GM23338 (cell line): ENCODE results near the gene AGER. TPM values are rescaled to one million over a fixed set of nuclear protein-coding genes. Genes with fewer than 3 reads are reported as not detected.

ENCODE experiments used
- ATAC-seq: fragments of 200-7000 bp; cut with Tn5 transposase; 3 replicates; pipeline ENCODE4 v1.9.1; 2020
- DNase-seq: peaks from one replicate; pipeline ENCODE4 v3.0.0-alpha.2; 2015; ENCODE audit warnings: low spot score
- H2AFZ ChIP-seq: fragments of 200-600 bp; sonication (generic); 2 replicates; pipeline ENCODE4 v1.8.0; 2016; ENCODE audit warnings: antibody characterized with exemption, mild to moderate bottlenecking, moderate library complexity
- H3F3A ChIP-seq: fragments of 200-600 bp; sonication (generic); replicated peaks from 2 replicates; pipeline ENCODE4 v1.8.0; 2017; ENCODE audit warnings: antibody characterized with exemption, mixed run types, low read depth
- H3K27ac ChIP-seq: fragments of 200-600 bp; sonication (generic); 2 replicates; pipeline ENCODE4 v1.6.1; 2016; ENCODE audit warnings: low read depth
- H3K27me3 ChIP-seq: fragments of 200-600 bp; sonication (generic); 2 replicates; pipeline ENCODE4 v1.8.0; 2016; ENCODE audit warnings: mild to moderate bottlenecking, mixed run types, moderate library complexity; ENCODE audit not compliant: insufficient read depth
- H3K36me3 ChIP-seq: fragments of 200-600 bp; sonication (generic); 2 replicates; pipeline ENCODE4 v1.8.0; 2016; ENCODE audit warnings: mild to moderate bottlenecking; ENCODE audit not compliant: insufficient read depth
- H3K4me1 ChIP-seq: fragments of 200-600 bp; sonication (generic); 2 replicates; pipeline ENCODE4 v1.8.0; 2016; ENCODE audit warnings: mild to moderate bottlenecking, moderate library complexity; ENCODE audit not compliant: insufficient read depth
- H3K4me2 ChIP-seq: fragments of 200-600 bp; sonication (generic); 2 replicates; pipeline ENCODE4 v1.7.1; 2017; ENCODE audit warnings: mixed run types
- H3K4me3 ChIP-seq: fragments of 200-600 bp; sonication (generic); 2 replicates; pipeline ENCODE4 v1.6.1; 2016; ENCODE audit warnings: mixed run types
- H3K79me2 ChIP-seq: fragments of 200-600 bp; sonication (generic); replicated peaks from 2 replicates; pipeline ENCODE4 v1.8.0; 2017; ENCODE audit warnings: mild to moderate bottlenecking; ENCODE audit not compliant: insufficient read depth
- H3K9me2 ChIP-seq: fragments of 200-600 bp; sonication (generic); 2 replicates; pipeline ENCODE4 v1.8.0; 2017; ENCODE audit not compliant: insufficient read depth
- H4K20me1 ChIP-seq: fragments of 200-600 bp; sonication (generic); replicated peaks from 2 replicates; pipeline ENCODE4 v1.8.0; 2017; ENCODE audit warnings: mild to moderate bottlenecking; ENCODE audit not compliant: insufficient read depth
- H3K27ac Mint-ChIP-seq: 2 replicates; pipeline ENCODE4 v1.8.0; 2020; ENCODE audit warnings: inconsistent platforms, mild to moderate bottlenecking, moderate library complexity, mixed read lengths
- H3K27me3 Mint-ChIP-seq: 3 replicates; pipeline ENCODE4 v1.8.0; 2022; ENCODE audit warnings: low read depth, mild to moderate bottlenecking, moderate library complexity, mixed read lengths, inconsistent platforms; ENCODE audit not compliant: insufficient read depth, poor library complexity
- H3K36me3 Mint-ChIP-seq: 3 replicates; pipeline ENCODE4 v1.8.0; 2021; ENCODE audit warnings: low read depth, mild to moderate bottlenecking, inconsistent platforms, moderate library complexity, mixed read lengths
- H3K4me1 Mint-ChIP-seq: 3 replicates; pipeline ENCODE4 v1.8.0; 2020; ENCODE audit warnings: mild to moderate bottlenecking, inconsistent platforms, mixed read lengths
- H3K4me3 Mint-ChIP-seq: 3 replicates; pipeline ENCODE4 v1.8.0; 2021; ENCODE audit warnings: moderate library complexity, mild to moderate bottlenecking, inconsistent platforms, mixed read lengths
- H3K9me3 Mint-ChIP-seq: 3 replicates; pipeline ENCODE4 v1.8.0; 2020; ENCODE audit warnings: moderate library complexity, mild to moderate bottlenecking, inconsistent platforms, mixed read lengths
- CREB1 ChIP-seq: fragments of 250-450 bp; sonication (Bioruptor Pico); IDR thresholded peaks from 2 replicates; pipeline ENCODE4 v1.5.0; 2020; ENCODE audit warnings: low read depth, mild to moderate bottlenecking, moderate library complexity
- CTCF ChIP-seq, 2 experiments: fragments of 200-600 bp in 1 of 2; sonication (generic) in 1 of 2; conservative IDR thresholded peaks; 2 replicates each; pipeline versions ENCODE4 v1.5.1 to v1.6.1; 2016 to 2017; ENCODE audit warnings: antibody characterized with exemption in 2 of 2, low read depth in 2 of 2, mild to moderate bottlenecking in 2 of 2, moderate library complexity in 1 of 2
- POLR2AphosphoS5 ChIP-seq: IDR thresholded peaks from 2 replicates; pipeline ENCODE4 v1.6.1; 2016; ENCODE audit warnings: antibody characterized with exemption, low read depth
- ZNF462 ChIP-seq: fragments of 250-450 bp; sonication (Bioruptor Pico); IDR thresholded peaks from 2 replicates; pipeline ENCODE4 v1.5.0; 2020; ENCODE audit warnings: mild to moderate bottlenecking, moderate library complexity
- polyA plus RNA-seq: library from polyadenylated mRNA; unstranded; fragments of >200 nt; fragmentation: Nextera tagmentation; extraction: Ambion mirVana; gene quantifications from 2 replicates; pipeline ENCODE4 v1.2.1, GENCODE V29; 2016
- total RNA-seq: library from RNA; depleted of rRNA; stranded (reverse); fragments of >200 nt; shearing (Covaris generic); gene quantifications from 2 replicates; pipeline ENCODE4 v1.2.3, GENCODE V29; 2014

AGER gene
- total and polyA plus RNA-seq, 2 experiments from 2014 or later, result 2.3 to 3.4 TPM

GRCh38 chr6:32168807-32169591 lies 15.1 kb downstream of the AGER start:
- Mint-ChIP-seq H3K36me3 (peaks cover 56% of the 10 kb centered on the region), H3K27ac (no peak overlapping the region), H3K27me3 (peaks cover 6% of the 10 kb centered on the region), H3K9me3 (no peaks in the 10 kb centered on the region), H3K4me1 (peaks cover 24% of the 10 kb centered on the region), H3K4me3 (no peak overlapping the region)
- TF ChIP-seq CREB1 (CRISPR knock-in tag) (no peak), CTCF (conservative IDR thresholded peaks at IDR 0.05; ENCODE audit: low read depth in 2 of 2) (peak in 1 of 2 experiments; percentile 24; a peak in 1 of 4 replicates)
- DNase-seq (no peak), ATAC-seq (no peak)
- Histone ChIP-seq H2AFZ (no peak overlapping the region), H3K9me2 (no peaks in the 10 kb centered on the region), H3K79me2 (peaks cover 23% of the 10 kb centered on the region), H3K4me3 (no peak overlapping the region), H4K20me1 (peaks cover 19% of the 10 kb centered on the region; the same call in 1 of the 2 replicates), H3K27ac (no peak overlapping the region), H3K4me2 (no peak overlapping the region), H3K4me1 (peaks cover 17% of the 10 kb centered on the region), H3K36me3 (no peaks in the 10 kb centered on the region; the same call in 1 of the 2 replicates), H3K27me3 (no peaks in the 10 kb centered on the region), H3F3A (peaks cover 12% of the 10 kb centered on the region)

GRCh38 chr6:32168350-32168749 lies 15.7 kb downstream of the AGER start:
- Mint-ChIP-seq H3K27ac (no peak overlapping the region), H3K9me3 (no peaks in the 10 kb centered on the region), H3K36me3 (peaks cover 58% of the 10 kb centered on the region), H3K4me1 (peaks cover 21% of the 10 kb centered on the region), H3K27me3 (peaks cover 6% of the 10 kb centered on the region), H3K4me3 (no peak overlapping the region)
- H3K4me3 ChIP-seq, result no peak overlapping the region
- peaks cover 17% of the 10 kb centered on the region for H3K79me2 ChIP-seq
- peaks cover 12% of the 10 kb centered on the region for H3F3A ChIP-seq
- H3K9me2 ChIP-seq, result no peaks in the 10 kb centered on the region
- peaks cover 12% of the 10 kb centered on the region for H3K4me1 ChIP-seq
- H3K27ac ChIP-seq, result peak overlapping the region; percentile 87; the same call in 1 of the 2 replicates
- TF ChIP-seq ZNF462 (CRISPR knock-in tag) (no peak), POLR2AphosphoS5 (0 out of 2 replicates have a peak, but pooled peaks have one; percentile 11)
- DNase-seq, result no peak
- no peak overlapping the region for H2AFZ ChIP-seq
- H3K36me3 ChIP-seq, result no peaks in the 10 kb centered on the region; the same call in 1 of the 2 replicates
- no peaks in the 10 kb centered on the region for H3K27me3 ChIP-seq
- no peak overlapping the region for H3K4me2 ChIP-seq
- H4K20me1 ChIP-seq, result peaks cover 15% of the 10 kb centered on the region; the same call in 1 of the 2 replicates
- ATAC-seq, result no peak
